Transverse colon (tissue), 4 donors: ENCODE results near the gene LSAMP. TPM values are rescaled to one million over a fixed set of nuclear protein-coding genes. Genes with fewer than 3 reads are reported as not detected.

Source experiments
- DNase-seq: peaks from one replicate; pipeline ENCODE4 v3.0.0-alpha.2; 2019
- H3K27ac ChIP-seq, 4 donors: fragments of 200-600 bp; sonication (generic); 2 replicates each; pipeline ENCODE4 v1.5.1; 2016 to 2018; ENCODE audit warnings: inconsistent platforms in 4 of 4
- H3K27me3 ChIP-seq: fragments of 200-600 bp; sonication (generic); 2 replicates; pipeline ENCODE4 v1.5.1; 2017; ENCODE audit warnings: inconsistent platforms
- H3K36me3 ChIP-seq, 4 donors: fragments of 200-600 bp; sonication (generic); 2 replicates each; pipeline ENCODE4 v1.5.1; 2017 to 2019; ENCODE audit warnings: inconsistent platforms in 4 of 4
- H3K4me1 ChIP-seq, 4 donors: fragments of 200-600 bp; sonication (generic); 2 replicates each; pipeline ENCODE4 v1.5.1; 2017 to 2020; ENCODE audit warnings: inconsistent platforms in 4 of 4
- H3K4me3 ChIP-seq, 4 donors: fragments of 200-600 bp; sonication (generic); 1 replicate in 1 of 4; 2 replicates in 3 of 4; pipeline versions ENCODE4 v1.5.1 to v1.6.1; 2017 to 2019; ENCODE audit warnings: inconsistent platforms in 4 of 4
- H3K9me3 ChIP-seq, 2 donors: fragments of 200-600 bp; sonication (generic); 2 replicates each; pipeline ENCODE4 v1.5.1; 2017 to 2019; ENCODE audit warnings: inconsistent platforms in 2 of 2
- EP300 ChIP-seq: sonication (generic); formaldehyde crosslinking; IDR thresholded peaks from one replicate; pipeline ENCODE4 v1.6.1; 2017; ENCODE audit warnings: antibody characterized with exemption, low read depth
- POLR2A ChIP-seq: fragments of 450-650 bp; IDR thresholded peaks from one replicate; pipeline ENCODE4 v1.6.1; 2016; ENCODE audit warnings: antibody characterized with exemption, mild to moderate bottlenecking, moderate library complexity
- POLR2AphosphoS5 ChIP-seq, 3 donors: sonication (generic); formaldehyde crosslinking; IDR thresholded peaks; one replicate each; pipeline ENCODE4 v1.6.1; 2016; ENCODE audit warnings: antibody characterized with exemption in 3 of 3
- WGBS, 2 donors: methylation state at CpG; one replicate each; pipeline ENCODE4 v1.1.5; 2018; ENCODE audit warnings: low coverage in 1 of 2; 5-methylcytosine and 5-hydroxymethylcytosine counted together
- in situ Hi-C, 4 donors: fragments of 200-750 bp; cut with MboI; loops; one replicate each; pipeline versions ENCODE4 v1.15.0 to v1.15.1; 2017; ENCODE audit warnings: low sequenced_read_pairs in 3 of 4, low pct_ligation_motif_present in 1 of 4, low pct_unique_long_range_greater_than_20kb in 1 of 4
- intact Hi-C: fragments of 100-400 bp; cut with DNase I; formaldehyde crosslinking; loops from one replicate; pipeline ENCODE4 v1.15.1; 2023; ENCODE audit warnings: low total_unique reads
- total RNA-seq, 4 donors: library from RNA; depleted of rRNA; stranded (reverse); fragments of >200 nt; gene quantifications; one replicate each; pipeline ENCODE4 v1.1.0, GENCODE V29; 2016
- TF ChIP-seq, protein P1 (sequence below), 5 experiments: fragments of 200-600 bp in 3 of 5; fragments of 450-650 bp in 2 of 5; sonication (generic) in 3 of 5; IDR thresholded peaks; 1 replicate in 2 of 5; 2 replicates in 3 of 5; pipeline ENCODE4 v1.5.1; 2016 to 2017; ENCODE audit warnings: antibody characterized with exemption in 5 of 5, inconsistent platforms in 3 of 5, mild to moderate bottlenecking in 2 of 5, moderate library complexity in 1 of 5

The LSAMP gene
- total RNA-seq, 4 donors from 2014 or later = 3.4 to 8.2 (median 5.4) TPM

DNA sequence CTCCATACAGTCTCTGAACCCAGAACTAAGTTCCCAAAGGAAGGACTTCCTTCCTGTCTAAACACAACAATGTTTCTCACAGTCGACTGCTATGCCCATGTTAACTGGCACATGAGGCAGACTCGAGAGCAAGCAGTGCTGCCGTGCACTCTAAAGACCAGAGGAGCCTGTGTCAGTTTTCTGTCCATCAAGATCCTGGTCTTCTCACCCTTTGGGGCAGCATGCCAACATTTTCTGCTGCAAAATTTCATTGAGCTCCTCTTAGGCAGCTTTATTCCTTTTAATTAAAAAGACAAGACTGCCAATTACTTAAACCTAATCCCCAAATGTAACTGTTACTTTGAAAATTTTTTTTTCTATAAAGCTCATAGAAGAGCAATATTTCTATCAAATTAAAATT, 616.9 kb downstream of the LSAMP start:
- intact Hi-C loops = no loop called here
- TF ChIP-seq, protein P1, sequence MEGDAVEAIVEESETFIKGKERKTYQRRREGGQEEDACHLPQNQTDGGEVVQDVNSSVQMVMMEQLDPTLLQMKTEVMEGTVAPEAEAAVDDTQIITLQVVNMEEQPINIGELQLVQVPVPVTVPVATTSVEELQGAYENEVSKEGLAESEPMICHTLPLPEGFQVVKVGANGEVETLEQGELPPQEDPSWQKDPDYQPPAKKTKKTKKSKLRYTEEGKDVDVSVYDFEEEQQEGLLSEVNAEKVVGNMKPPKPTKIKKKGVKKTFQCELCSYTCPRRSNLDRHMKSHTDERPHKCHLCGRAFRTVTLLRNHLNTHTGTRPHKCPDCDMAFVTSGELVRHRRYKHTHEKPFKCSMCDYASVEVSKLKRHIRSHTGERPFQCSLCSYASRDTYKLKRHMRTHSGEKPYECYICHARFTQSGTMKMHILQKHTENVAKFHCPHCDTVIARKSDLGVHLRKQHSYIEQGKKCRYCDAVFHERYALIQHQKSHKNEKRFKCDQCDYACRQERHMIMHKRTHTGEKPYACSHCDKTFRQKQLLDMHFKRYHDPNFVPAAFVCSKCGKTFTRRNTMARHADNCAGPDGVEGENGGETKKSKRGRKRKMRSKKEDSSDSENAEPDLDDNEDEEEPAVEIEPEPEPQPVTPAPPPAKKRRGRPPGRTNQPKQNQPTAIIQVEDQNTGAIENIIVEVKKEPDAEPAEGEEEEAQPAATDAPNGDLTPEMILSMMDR (IDR thresholded peaks at IDR 0.05) = no peak
- TF ChIP-seq POLR2AphosphoS5 (IDR thresholded peaks at IDR 0.05) = no peak
- TF ChIP-seq POLR2A = no peak
- TF ChIP-seq EP300 = no peak
- no peak overlapping the region for H3K27ac ChIP-seq
- DNase-seq = no peak
- H3K36me3 ChIP-seq = no peaks in the 10 kb centered on the region
- H3K4me3 ChIP-seq = no peak overlapping the region
- WGBS, 2 donors = 32% methylated on average over 3 of the region's 3 CpGs; no CpG with 5 or more reads in 1 of the 2 donors
- H3K4me1 ChIP-seq = no peaks in the 10 kb centered on the region
- no peaks in the 10 kb centered on the region for H3K27me3 ChIP-seq
- in situ Hi-C loops = no loop called here
- H3K9me3 ChIP-seq = no peaks in the 10 kb centered on the region

DNA sequence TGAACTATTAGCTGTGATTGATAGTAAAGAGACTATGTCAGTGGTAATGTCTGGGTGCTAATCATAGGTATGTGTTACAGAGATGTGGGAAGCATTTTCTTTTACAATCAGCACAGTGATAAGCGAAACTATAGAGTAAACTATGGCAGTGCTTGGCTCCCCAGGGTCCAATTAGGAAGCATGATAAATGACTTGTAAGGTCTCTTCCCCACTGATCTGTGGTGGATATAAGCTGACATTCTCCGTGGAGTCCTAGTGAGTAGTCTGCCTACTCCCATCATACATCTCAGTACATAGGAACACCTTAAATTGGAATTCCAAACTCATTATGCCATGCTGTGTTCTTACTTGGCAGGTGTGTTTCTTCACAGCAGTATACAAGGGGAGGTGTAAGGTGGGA, 617.8 kb downstream of the LSAMP start:
- in situ Hi-C loops = no loop called here
- H3K27ac ChIP-seq = no peak overlapping the region
- TF ChIP-seq POLR2A (no peak), POLR2AphosphoS5 (IDR thresholded peaks at IDR 0.05) (no peak), EP300 (no peak)
- TF ChIP-seq, protein P1 (IDR thresholded peaks at IDR 0.05) = no peak
- H3K9me3 ChIP-seq = no peaks in the 10 kb centered on the region
- H3K4me1 ChIP-seq = no peaks in the 10 kb centered on the region
- no peak overlapping the region for H3K4me3 ChIP-seq
- WGBS, 2 donors = 81 to 83% methylated on average over 1 to 2 of the region's 2 CpGs
- DNase-seq = no peak
- no peaks in the 10 kb centered on the region for H3K27me3 ChIP-seq
- intact Hi-C loops = no loop called here
- no peaks in the 10 kb centered on the region for H3K36me3 ChIP-seq

DNA sequence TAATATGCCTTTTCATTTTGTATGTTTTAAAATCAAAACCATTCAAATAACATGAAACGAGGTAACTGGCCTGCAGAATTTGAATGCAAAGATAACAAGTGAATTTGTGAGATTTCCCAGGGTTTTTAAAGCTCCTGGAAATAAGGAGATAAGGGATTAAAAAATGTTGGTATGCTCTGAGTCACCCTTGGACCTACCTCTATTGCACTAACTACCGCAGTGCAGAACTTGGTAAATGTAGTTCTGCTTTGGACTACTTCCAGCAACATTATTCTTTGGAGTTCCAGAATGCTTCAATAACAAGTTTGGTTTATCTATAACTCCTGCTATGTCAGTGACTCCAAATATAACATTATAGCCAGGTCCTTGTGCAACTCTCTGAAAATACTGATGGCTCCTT, 620.2 kb downstream of the LSAMP start:
- H3K27me3 ChIP-seq = no peaks in the 10 kb centered on the region
- in situ Hi-C loops = no loop called here
- no peak overlapping the region for H3K27ac ChIP-seq
- H3K36me3 ChIP-seq = no peaks in the 10 kb centered on the region
- no peak for DNase-seq
- no peaks in the 10 kb centered on the region for H3K4me1 ChIP-seq
- no peaks in the 10 kb centered on the region for H3K9me3 ChIP-seq
- H3K4me3 ChIP-seq = no peak overlapping the region
- TF ChIP-seq EP300 (no peak), POLR2AphosphoS5 (IDR thresholded peaks at IDR 0.05) (no peak), POLR2A (no peak)
- TF ChIP-seq, protein P1 (IDR thresholded peaks at IDR 0.05) = no peak
- WGBS, 2 donors = 25 to 43% methylated on average over 1 to 2 of the region's 2 CpGs
- intact Hi-C loops = no loop called here

DNA sequence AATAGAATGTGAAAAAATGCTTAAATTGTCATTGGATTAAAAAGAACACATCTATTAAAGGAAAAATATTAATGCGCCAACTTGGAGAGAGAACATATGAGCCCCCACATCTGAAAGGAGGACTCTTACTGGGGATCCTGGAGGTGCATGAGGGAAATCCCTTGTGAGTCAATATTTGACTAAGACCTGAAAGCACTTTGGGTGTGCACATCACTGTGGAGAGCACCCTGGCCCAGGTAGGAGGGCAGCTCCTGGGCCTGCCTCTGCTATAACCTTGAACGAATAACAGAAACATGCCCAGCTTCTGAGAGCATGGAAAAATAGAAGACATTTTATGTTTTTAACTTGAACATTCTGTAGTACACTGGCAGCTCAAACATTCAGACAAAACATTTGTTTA, 622.2 kb downstream of the LSAMP start:
- Histone ChIP-seq H3K27ac (no peak overlapping the region), H3K4me3 (no peak overlapping the region), H3K36me3 (no peaks in the 10 kb centered on the region), H3K27me3 (no peaks in the 10 kb centered on the region), H3K9me3 (no peaks in the 10 kb centered on the region), H3K4me1 (no peaks in the 10 kb centered on the region)
- intact Hi-C loops = no loop called here
- in situ Hi-C loops = no loop called here
- TF ChIP-seq EP300 (no peak), POLR2A (no peak), POLR2AphosphoS5 (IDR thresholded peaks at IDR 0.05) (no peak)
- TF ChIP-seq, protein P1 (IDR thresholded peaks at IDR 0.05) = no peak
- 91 to 100% methylated on average over 2 of the region's 2 CpGs for WGBS, 2 donors
- no peak for DNase-seq
